GM19463 (cell line): ENCODE results near the gene EIF4G1.
"Not testable (repeated sequence)": the region's sequence is repeated elsewhere in the genome, so short reads cannot be mapped to it uniquely, and the experiment has no call there.

Experiments used
- ATAC-seq: cut with Tn5 transposase; IDR thresholded peaks from one replicate; pipeline ENCODE4 v1.9.1; 2021; ENCODE audit warnings: mild to moderate bottlenecking, moderate library complexity; ENCODE audit not compliant: unreplicated experiment

The EIF4G1 gene

DNA sequence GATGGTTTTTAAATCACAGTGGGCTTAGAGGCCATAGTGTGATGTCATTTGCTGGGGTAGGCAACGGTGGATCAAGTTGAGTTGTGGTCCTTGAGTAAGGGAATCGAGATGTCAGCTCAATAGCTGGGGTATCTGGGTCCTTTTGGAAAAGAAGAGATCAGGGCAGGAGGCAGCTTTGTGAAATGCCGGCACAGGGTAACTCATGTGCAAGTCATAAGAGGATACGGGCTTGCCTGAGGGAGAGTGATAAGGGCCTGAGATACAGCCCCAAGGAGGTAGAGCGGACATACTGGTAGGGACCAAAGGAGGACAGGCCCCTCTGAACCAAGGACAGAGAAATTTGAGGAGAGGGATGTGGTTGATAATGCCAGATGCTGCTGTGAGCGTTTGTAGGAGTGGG is 18.8 kb downstream of the EIF4G1 start:
- ATAC-seq, result no peak

DNA sequence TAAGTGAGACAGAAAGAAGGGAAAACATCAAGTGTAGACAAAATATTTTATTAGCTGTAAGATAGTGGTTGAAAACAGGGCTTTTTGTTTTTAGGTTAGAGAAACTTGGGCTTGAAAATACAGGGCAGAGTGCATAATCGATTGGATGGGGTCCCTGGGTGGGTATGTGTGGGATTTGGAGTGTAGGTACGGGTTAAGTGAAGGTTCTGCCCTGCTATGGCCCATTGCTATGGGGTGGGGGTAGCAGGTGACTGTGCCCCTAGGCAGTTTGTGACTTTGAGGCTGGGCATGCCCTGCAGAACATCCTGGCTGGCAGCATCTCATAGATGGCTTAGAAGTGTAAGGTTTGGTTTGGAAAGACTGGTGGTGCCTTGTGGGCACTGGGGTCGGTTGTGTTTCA is 19.3 kb downstream of the EIF4G1 start:
- ATAC-seq, result no peak

DNA sequence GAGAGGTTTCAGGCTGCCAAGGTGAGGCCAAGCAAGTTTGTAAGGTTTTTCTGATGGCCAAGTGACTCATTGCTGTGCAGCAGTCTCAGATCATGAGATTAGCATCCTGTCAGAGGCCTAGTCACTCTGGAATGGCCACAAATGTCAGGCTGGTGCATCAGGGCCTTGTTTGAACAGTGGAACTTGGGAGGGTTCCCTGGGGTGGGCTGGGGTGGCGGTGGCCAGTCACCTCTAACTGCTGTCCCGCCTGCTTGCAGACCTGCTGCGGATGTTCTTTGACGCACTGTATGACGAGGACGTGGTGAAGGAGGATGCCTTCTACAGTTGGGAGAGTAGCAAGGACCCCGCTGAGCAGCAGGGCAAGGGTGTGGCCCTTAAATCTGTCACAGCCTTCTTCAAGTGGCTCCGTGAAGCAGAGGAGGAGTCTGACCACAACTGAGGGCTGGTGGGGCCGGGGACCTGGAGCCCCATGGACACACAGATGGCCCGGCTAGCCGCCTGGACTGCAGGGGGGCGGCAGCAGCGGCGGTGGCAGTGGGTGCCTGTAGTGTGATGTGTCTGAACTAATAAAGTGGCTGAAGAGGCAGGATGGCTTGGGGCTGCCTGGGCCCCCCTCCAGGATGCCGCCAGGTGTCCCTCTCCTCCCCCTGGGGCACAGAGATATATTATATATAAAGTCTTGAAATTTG is 20.2 kb downstream of the EIF4G1 start:
- ATAC-seq, result no peak

DNA sequence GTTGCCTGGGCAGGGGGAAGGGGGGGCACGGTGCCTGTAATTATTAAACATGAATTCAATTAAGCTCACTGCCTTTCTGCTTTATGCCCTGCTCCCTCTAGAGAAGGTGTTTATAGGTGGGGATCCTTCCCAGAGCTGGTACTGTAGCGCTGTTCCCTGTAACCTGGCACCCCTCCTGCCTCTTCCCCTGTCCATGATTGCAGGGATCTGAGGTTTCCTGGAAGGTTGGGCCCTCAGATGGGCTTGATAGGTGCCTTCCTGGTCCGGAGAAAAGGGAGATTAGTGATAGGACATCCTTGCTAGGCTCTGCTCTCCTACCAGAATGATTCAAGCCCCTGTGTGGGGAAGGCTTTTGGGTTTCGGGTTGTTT is 20.9 kb downstream of the EIF4G1 start:
- no peak for ATAC-seq

DNA sequence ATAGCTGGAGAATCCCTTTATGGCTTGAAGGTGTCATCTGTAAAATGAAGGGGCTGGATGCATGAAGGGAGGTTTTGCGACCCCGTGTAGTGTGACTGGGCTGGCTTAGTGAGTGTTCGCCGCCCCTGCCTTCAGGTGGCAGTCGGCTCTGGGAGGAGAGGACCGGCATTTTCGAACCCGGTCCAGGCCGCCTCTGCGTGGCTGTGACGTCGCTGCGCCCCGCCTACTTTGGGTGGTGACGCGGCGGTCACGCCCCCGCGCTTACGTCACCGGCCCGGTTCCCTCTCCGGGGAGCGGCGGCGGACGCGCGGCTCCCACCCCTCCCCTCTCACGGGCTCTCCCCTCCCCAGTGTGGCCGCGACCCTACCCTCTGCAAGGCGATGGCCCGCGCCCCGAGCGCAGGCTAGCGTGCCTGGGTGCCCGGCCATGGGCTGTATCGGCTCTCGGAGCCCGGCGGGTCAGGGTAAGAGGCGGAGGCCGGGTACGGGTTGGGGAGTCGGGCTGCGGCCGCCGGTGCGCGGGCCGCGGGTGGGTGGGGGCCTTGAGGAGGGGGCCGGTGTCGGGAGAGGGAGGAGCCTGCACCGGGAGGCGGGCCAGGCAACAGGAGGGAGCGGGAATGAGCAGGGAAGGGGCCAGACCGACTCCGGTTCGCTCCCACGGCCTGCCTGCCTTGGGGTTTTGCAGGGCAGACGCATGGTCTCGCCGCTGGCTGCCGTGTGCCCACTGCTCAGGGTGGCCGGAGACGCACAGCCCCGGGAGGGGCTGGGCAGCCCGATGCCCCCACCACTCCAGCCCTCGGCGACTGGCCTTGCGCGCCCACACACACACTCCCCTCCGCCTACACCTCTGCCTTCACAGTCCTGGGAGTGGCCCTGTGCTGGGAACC is 21.5 kb downstream of the EIF4G1 start:
- peak; percentile 78 for ATAC-seq

DNA sequence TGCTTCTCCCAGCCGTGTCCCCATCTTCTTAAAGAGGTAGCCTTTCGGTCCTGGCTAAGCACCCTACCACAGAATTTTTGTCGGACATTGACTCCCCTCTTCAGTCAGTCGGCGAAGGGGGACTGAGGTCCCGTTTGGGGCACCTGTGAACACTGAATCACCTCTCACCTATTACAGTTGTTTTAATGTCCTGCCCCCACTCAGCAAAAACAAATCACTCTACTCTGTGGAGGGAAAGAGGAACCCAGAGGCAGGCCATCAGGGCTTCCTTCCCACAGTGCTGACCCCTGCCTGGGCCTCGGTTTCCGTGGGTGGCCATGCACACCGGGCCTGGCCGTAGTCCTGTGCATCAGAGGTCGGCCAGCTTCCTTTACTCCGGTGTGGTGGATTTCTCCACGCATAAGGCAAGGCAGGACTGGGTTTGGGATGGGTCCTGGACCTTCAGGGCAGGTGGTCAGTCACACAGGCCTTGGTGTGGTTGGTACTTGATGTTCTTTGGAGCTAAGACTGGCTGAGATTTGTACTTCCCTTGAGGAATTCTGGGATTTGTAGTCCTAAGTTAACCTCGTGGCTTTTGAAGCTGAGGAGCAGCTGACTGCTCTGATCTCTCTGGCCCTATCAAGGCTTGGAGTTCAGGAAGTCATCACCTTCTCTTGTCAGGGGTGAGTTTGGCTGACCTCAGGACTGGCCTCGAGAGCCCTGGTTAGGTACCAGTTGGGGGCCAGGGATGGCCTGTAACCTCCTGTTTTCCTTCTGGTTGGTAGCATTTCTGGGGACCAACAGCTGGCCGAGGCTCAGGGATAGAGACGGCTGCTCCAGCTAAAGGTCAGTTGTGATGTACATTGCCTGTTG is 22.4 kb downstream of the EIF4G1 start:
- ATAC-seq, result no peak

DNA sequence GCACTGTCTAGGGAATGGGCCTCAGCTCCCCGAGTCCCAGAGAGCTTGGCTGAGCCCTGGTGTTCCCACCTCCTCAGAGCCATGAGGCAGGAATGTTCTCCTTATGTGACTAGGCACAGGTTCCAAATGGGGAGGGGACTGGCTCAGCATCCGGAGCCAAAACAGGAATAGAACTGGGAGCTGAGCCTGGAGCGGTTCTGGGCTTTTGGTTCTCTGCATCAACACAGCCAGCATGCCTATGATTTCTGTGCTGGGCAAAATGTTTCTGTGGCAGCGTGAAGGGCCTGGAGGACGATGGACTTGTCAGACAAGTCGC is 23.0 kb downstream of the EIF4G1 start, which contains the start of gene FAM131A:
TSS of gene FAM131A (plus strand) at position 202 of the 316 bp plus-strand sequence. CDS start at position 233, 31 bp downstream.
- no peak for ATAC-seq

DNA sequence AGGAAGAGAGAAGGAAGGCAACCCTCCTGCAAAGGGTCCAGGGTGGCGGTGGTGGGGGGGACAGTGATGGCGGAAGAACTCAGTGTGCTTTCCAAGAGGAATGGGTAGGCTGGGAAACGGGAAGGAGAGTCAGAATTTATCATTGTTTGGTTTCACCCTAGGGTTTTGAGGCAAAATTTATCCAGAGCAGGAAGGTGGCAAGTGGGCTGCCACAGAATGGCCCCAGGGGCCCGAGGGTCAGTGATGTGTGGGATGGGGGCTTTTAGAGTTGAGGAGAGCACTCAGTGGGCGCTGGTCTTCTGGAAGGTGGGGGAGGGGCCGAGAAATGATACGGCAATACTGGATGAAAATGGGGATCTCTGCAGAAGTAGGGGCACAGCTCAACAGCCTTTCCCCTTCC is 23.6 kb downstream of the EIF4G1 start:
- ATAC-seq, result no peak

DNA sequence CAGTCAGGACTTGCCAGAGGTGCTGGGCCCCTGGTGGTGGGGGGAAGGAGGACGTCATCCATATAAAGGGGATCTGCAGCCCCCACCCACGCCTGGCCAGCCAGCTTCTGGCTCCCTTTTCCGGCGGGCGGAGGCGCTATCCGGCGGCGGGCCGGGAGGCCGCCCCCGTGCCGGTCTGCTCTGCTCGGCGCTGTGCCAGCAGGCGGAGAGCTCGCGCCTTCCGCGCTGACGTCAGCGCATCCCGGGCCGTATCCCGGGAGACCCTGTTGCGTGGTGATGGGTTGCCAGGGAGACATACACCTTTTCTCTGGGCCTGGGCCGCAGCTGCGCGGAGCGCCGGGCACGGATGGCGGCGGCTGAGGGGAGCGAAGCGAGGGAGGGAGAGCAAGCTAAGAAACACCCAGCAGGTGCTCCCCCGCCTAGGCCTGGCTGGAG is 24.1 kb downstream of the EIF4G1 start:
- no peak for ATAC-seq

DNA sequence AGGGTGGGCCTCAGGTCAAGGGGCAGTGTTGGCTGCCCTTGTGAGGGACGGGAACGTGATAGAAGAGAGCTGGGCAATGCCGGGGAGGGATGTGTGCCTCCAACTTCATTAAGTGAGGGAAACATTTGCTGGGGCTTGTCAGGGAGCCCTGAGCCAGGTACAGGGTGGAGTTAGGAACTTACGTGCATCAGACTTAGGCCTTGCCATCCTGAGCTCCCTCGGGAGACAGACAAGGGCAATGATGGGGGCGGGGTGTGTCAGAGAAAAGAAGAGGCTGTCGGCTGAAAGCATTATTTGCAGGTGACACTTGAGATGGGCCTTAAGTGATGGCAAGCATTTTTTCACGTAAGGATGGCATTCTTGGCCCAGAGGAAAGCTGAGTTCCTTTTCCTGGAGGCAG is 24.6 kb downstream of the EIF4G1 start:
- no peak for ATAC-seq

DNA sequence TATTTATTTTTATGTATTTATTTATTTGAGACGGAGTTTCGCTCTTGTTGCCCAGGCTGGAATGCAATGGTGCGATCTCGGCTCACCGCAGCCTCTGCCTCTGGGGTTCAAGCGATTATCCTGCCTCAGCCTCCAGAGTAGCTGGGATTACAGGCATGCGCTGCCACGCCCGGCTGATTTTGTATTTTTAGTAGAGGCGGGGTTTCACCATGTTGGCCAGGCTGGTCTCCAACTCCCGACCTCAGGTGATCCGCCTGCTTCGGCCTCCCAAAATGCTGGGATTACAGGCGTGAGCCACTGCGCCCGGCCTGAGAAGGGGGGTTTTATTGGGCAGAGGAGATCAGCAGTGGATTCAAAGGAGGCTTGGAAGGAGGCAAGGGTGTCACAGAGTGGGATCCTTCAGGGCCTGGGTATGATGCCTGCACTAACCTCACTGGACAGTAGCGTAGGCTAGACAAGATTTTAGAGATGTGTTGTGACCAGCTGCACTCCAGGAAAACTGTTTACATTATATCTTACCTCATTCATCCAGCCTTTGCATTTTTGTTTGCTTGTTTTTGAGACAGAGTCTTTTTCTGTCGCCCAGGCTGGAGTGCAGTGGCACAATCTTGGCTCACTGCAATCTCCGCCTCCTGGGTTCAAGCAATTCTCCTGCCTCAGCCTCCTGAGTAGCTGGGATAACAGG is 25.2 kb downstream of the EIF4G1 start:
- ATAC-seq, result not testable (repeated sequence)

DNA sequence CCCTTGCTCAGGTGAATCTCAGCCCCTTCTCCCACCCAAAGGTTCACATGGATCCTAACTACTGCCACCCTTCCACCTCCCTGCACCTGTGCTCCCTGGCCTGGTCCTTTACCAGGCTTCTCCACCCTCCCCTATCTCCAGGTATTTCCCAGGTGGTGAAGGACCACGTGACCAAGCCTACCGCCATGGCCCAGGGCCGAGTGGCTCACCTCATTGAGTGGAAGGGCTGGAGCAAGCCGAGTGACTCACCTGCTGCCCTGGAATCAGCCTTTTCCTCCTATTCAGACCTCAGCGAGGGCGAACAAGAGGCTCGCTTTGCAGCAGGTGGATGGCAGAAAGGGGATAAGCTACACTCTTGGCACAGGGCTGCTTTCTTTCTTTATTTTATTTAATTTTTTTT is 27.5 kb downstream of the EIF4G1 start:
- ATAC-seq, result no peak

DNA sequence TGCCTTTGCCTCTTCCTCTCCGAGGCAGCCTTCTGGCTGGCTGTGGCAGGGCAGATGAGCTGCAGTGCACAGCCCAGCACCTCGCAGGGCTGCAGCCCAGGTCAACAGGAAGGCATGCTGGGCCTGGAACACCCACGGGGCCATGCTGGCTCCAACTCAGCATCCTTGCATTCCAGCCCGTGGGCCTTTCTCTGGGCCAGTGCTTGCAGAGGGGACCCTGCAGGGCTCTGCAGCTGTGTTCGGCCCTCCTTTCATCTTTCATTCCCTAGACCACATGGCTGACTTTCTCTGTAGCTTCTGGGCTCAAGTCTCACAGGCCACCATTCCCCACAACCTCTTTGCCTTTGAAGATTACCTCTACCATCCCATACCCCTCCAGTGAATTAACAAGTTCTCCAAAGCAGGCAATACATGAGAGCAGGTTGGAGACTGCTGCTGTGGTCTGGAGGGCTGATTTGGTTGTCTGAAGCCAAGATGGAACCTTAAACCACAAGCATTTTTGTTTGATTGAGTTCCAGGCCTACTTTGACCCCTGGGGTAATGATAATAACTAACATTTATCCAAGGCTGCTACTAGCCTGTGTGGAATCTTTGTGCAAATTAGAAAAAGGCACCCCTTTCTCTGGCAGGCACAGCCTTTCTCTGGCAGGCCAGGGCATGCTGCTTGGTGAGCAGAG is 28.9 kb downstream of the EIF4G1 start:
- ATAC-seq, result no peak

DNA sequence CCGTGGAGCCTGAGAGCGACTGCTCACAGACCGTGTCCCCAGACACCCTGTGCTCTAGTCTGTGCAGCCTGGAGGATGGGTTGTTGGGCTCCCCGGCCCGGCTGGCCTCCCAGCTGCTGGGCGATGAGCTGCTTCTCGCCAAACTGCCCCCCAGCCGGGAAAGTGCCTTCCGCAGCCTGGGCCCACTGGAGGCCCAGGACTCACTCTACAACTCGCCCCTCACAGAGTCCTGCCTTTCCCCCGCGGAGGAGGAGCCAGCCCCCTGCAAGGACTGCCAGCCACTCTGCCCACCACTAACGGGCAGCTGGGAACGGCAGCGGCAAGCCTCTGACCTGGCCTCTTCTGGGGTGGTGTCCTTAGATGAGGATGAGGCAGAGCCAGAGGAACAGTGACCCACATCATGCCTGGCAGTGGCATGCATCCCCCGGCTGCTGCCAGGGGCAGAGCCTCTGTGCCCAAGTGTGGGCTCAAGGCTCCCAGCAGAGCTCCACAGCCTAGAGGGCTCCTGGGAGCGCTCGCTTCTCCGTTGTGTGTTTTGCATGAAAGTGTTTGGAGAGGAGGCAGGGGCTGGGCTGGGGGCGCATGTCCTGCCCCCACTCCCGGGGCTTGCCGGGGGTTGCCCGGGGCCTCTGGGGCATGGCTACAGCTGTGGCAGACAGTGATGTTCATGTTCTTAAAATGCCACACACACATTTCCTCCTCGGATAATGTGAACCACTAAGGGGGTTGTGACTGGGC is 30.3 kb downstream of the EIF4G1 start:
- ATAC-seq, result no peak

DNA sequence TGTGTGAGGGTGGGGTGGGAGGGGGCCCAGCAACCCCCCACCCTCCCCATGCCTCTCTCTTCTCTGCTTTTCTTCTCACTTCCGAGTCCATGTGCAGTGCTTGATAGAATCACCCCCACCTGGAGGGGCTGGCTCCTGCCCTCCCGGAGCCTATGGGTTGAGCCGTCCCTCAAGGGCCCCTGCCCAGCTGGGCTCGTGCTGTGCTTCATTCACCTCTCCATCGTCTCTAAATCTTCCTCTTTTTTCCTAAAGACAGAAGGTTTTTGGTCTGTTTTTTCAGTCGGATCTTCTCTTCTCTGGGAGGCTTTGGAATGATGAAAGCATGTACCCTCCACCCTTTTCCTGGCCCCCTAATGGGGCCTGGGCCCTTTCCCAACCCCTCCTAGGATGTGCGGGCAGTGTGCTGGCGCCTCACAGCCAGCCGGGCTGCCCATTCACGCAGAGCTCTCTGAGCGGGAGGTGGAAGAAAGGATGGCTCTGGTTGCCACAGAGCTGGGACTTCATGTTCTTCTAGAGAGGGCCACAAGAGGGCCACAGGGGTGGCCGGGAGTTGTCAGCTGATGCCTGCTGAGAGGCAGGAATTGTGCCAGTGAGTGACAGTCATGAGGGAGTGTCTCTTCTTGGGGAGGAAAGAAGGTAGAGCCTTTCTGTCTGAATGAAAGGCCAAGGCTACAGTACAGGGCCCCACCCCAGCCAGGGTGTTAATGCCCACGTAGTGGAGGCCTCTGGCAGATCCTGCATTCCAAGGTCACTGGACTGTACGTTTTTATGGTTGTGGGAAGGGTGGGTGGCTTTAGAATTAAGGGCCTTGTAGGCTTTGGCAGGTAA is 31.1 kb downstream of the EIF4G1 start:
- ATAC-seq, result no peak

DNA sequence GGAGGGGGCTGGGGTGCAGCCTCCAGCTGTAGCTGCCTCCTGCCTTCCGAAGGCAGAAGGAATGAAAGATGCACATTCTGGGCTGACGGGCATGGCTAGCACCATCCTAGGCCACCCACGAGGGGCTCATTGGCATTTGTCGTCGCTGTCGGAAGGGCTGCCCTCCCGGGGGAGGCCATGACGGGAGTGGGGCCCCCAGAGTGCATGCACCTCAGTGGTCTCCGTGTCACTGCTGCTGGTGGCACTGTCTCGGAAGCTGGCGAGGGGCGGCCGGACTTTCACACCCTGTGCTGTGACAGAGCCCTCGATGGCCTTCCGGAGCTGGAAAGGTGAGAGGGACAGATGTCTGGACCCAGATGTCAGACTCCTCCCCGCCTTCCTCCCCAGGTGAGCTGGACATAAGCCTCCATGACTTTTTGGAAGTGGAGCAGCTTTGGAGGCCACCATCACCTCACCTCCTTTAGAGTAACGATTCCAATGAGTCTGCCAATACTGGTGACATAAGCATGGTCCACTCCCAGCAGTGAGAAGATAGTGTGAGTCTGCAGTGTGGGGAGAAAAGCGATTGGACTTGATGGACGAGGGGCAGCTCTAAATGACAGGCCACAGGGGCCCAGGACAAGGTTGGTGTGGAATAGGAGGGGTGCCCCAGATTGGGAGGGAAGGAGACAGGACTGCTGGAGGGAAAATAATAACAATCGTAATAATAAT is 32.2 kb downstream of the EIF4G1 start:
- ATAC-seq, result no peak

DNA sequence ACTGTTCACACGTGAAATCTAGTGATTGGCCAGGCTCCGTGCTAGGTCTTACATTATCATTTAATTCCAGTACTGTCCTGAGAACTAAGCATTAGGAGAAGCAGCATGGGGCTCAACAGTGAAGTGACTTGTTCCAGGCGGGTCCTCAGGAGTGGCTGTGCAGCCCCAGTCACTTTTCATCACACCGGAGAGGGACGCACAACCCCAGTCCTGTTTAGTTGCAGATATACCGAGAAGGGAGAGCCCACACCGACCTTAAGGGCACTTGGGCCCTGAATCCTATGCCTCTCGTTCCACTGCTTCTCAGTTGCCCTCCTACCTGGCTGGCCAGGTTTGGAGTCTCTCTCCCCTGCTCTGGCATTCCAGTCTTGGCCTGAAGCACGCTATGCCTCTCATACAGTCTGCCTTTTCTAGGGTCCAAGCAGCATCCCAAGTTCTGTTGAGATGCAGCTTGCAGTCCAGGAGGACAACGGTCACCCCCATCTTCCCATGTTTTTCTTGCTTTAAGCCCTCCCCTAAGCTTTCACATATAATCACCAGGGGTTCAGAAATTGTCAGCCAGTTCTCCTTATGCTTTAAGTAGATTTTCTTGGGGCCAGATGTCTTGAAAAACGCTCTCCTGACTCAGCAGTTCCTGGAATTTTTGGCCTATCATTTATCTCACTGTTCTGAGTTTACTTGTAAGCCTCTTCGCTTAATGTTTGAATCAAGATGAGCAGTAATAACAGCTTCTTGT is 33.1 kb downstream of the EIF4G1 start:
- ATAC-seq, result no peak

DNA sequence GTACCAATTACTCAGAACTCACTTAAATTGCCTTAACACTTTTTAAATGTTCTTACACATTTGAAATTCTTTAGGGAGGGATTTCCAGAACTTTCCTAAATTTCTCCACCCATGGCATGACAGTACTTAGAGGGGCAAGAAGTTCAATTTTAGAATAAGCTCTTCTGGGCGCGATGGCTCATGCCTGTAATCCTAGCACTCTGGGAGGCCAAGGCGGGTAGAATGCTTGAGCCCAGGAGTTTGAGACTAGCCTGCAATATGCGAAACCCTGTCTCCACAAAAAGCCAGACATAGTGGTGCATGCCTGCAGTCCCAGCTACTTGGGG is 33.6 kb downstream of the EIF4G1 start:
- ATAC-seq, result no peak
